GM19238 (cell line): ENCODE measurements around the gene NDRG4.

Source experiments
- DNase-seq: peaks from one replicate; pipeline ENCODE4 v3.0.0; 2011; ENCODE audit warnings: low spot score; ENCODE audit not compliant: insufficient read length

Gene NDRG4

GRCh38 chr16:58495521-58496331 is 4.2 kb upstream of the NDRG4 start:
- DNase-seq: no peak

- DNase-seq: no peak
Observed at GRCh38 chr16:58497468-58497867, 2.5 kb upstream of the NDRG4 start.

GRCh38 chr16:58497935-58498334 is 2.0 kb upstream of the NDRG4 start:
- DNase-seq: no peak

GRCh38 chr16:58498341-58499091 is 1.4 kb upstream of the NDRG4 start:
- no peak for DNase-seq

GRCh38 chr16:58499092-58499511 is 841 bp upstream of the NDRG4 start:
- no peak for DNase-seq

GRCh38 chr16:58500430-58501241 is 693 bp downstream of the NDRG4 start:
- no peak for DNase-seq

GRCh38 chr16:58501242-58502131 is 1.5 kb downstream of the NDRG4 start:
- DNase-seq: no peak

GRCh38 chr16:58502217-58502921 is 2.4 kb downstream of the NDRG4 start:
- DNase-seq: no peak

- DNase-seq: no peak
Observed at GRCh38 chr16:58503166-58503862, 3.4 kb downstream of the NDRG4 start.

GRCh38 chr16:58503863-58504688 is 4.1 kb downstream of the NDRG4 start:
- DNase-seq: no peak

GRCh38 chr16:58506241-58507194 is 6.6 kb downstream of the NDRG4 start:
- DNase-seq: no peak

- DNase-seq: no peak
Observed at GRCh38 chr16:58507195-58507962, 7.4 kb downstream of the NDRG4 start.

- no peak for DNase-seq
Observed at GRCh38 chr16:58507963-58508670, 8.2 kb downstream of the NDRG4 start.

- no peak for DNase-seq
Observed at GRCh38 chr16:58508671-58509251, 8.8 kb downstream of the NDRG4 start.

GRCh38 chr16:58509256-58510096 is 9.5 kb downstream of the NDRG4 start:
- no peak for DNase-seq
